Measurements from ENCODE around the gene CHD6. TPM values are rescaled to one million over a fixed set of nuclear protein-coding genes. Genes with fewer than 3 reads are reported as not detected.

Gene CHD6
- polyA plus RNA-seq, 1 experiment, result 16.4 TPM

- Histone ChIP-seq H3K36me3 (ENCODE audit: control insufficient read depth, insufficient read depth, low read length) (no peaks in the 10 kb centered on the region), H3K4me3 (ENCODE audit: low read depth, low read length) (peak overlapping the region; percentile 77), H3K27me3 (ENCODE audit: control insufficient read depth, insufficient read depth, low read length) (no peaks in the 10 kb centered on the region)
- POLR2A ChIA-PET, result interaction anchor here (0.9 to 1.1 kb wide), 2 partner anchors 124 to 1841 kb away, joined by 3 read pairs; no protein-coding TSS in a partner anchor
- TF ChIP-seq CTCF (IDR thresholded peaks at IDR 0.05; ENCODE audit: insufficient read depth, low read depth, low read length), result no peak
- CTCF ChIA-PET, result interaction anchor here (0.7 to 1.2 kb wide), 2 partner anchors 9 to 120 kb away, joined by 3 to 4 read pairs; no protein-coding TSS in a partner anchor
- no peak for DNase-seq (ENCODE audit: low read depth)
Measured at GRCh38 chr20:41617059-41617901, 897 bp downstream of the CHD6 start.

GRCh38 chr20:41616228-41616627, 1.9 kb downstream of the CHD6 start:
- ChIA-PET CTCF (interaction anchor here (1.1 to 1.2 kb wide), 2 partner anchors 15 to 82 kb away, joined by 3 read pairs; no protein-coding TSS in a partner anchor), POLR2A (interaction anchor here (0.6 kb wide), 1 partner anchor 271 kb away, joined by 21 read pairs; no protein-coding TSS in a partner anchor)
- no peak for DNase-seq (ENCODE audit: low read depth)
- Histone ChIP-seq H3K27me3 (ENCODE audit: control insufficient read depth, insufficient read depth, low read length) (no peaks in the 10 kb centered on the region), H3K36me3 (ENCODE audit: control insufficient read depth, insufficient read depth, low read length) (no peaks in the 10 kb centered on the region), H3K4me3 (ENCODE audit: low read depth, low read length) (no peak overlapping the region; the same call in 1 of the 2 replicates)
- no peak for TF ChIP-seq CTCF (IDR thresholded peaks at IDR 0.05; ENCODE audit: insufficient read depth, low read depth, low read length)

GRCh38 chr20:41615676-41616075, 2.5 kb downstream of the CHD6 start:
- Histone ChIP-seq H3K36me3 (ENCODE audit: control insufficient read depth, insufficient read depth, low read length) (no peaks in the 10 kb centered on the region), H3K4me3 (ENCODE audit: low read depth, low read length) (no peak overlapping the region), H3K27me3 (ENCODE audit: control insufficient read depth, insufficient read depth, low read length) (no peaks in the 10 kb centered on the region)
- DNase-seq (ENCODE audit: low read depth), result no peak
- POLR2A ChIA-PET, result interaction anchor here (0.6 kb wide), 1 partner anchor 271 kb away, joined by 21 read pairs; no protein-coding TSS in a partner anchor
- no peak for TF ChIP-seq CTCF (IDR thresholded peaks at IDR 0.05; ENCODE audit: insufficient read depth, low read depth, low read length)
- CTCF ChIA-PET, result interaction anchor here (0.6 to 1.5 kb wide), 6 partner anchors 9 to 1914 kb away, joined by 3 to 4 read pairs (median 4); no protein-coding TSS in a partner anchor

GRCh38 chr20:41615110-41615509, 3.1 kb downstream of the CHD6 start:
- H3K27me3 ChIP-seq (ENCODE audit: control insufficient read depth, insufficient read depth, low read length), result no peaks in the 10 kb centered on the region
- DNase-seq (ENCODE audit: low read depth), result no peak
- TF ChIP-seq CTCF (IDR thresholded peaks at IDR 0.05; ENCODE audit: insufficient read depth, low read depth, low read length), result no peak
- ChIA-PET CTCF (interaction anchor here (0.6 to 1.5 kb wide), 6 partner anchors 9 to 1914 kb away, joined by 3 to 4 read pairs (median 4); no protein-coding TSS in a partner anchor), POLR2A (no interaction called here)
- H3K36me3 ChIP-seq (ENCODE audit: control insufficient read depth, insufficient read depth, low read length), result no peaks in the 10 kb centered on the region
- H3K4me3 ChIP-seq (ENCODE audit: low read depth, low read length), result no peak overlapping the region

- CTCF ChIA-PET, result no interaction called here
- DNase-seq (ENCODE audit: low read depth), result no peak
- Histone ChIP-seq H3K4me3 (ENCODE audit: low read depth, low read length) (no peak overlapping the region), H3K36me3 (ENCODE audit: control insufficient read depth, insufficient read depth, low read length) (no peaks in the 10 kb centered on the region), H3K27me3 (ENCODE audit: control insufficient read depth, insufficient read depth, low read length) (no peaks in the 10 kb centered on the region)
- POLR2A ChIA-PET, result no interaction called here
- no peak for TF ChIP-seq CTCF (IDR thresholded peaks at IDR 0.05; ENCODE audit: insufficient read depth, low read depth, low read length)
Measured at GRCh38 chr20:41613321-41613720, 4.9 kb downstream of the CHD6 start.

All from BJ (cell line).